ENCODE measurements around the gene SLC35D3. TPM values are rescaled to one million over a fixed set of nuclear protein-coding genes. Genes with fewer than 3 reads are reported as not detected.
"Not testable (repeated sequence)": the region's sequence is repeated elsewhere in the genome, so short reads cannot be mapped to it uniquely, and the experiment has no call there.

SLC35D3 gene
- total and polyA plus RNA-seq, 5 experiments from 2014 or later, result not detected

GRCh38 chr6:136959935-136960334, 37.8 kb downstream of the SLC35D3 start:
- POLR2A ChIA-PET, ATAC-seq, H3K4me1 Mint-ChIP-seq, H3K36me3 Mint-ChIP-seq, H3K4me3 Mint-ChIP-seq, H3K9me3 Mint-ChIP-seq, H3K27ac Mint-ChIP-seq, DNase-seq: not testable (repeated sequence)
- H3K27me3 Mint-ChIP-seq, result peaks cover 7 to 18% (median 13%) of the 10 kb centered on the region in 5 donors

GRCh38 chr6:136960781-136961180, 38.7 kb downstream of the SLC35D3 start:
- H3K36me3 Mint-ChIP-seq, result no peaks in the 10 kb centered on the region
- POLR2A ChIA-PET, result no interaction called here
- no peak overlapping the region for H3K27ac Mint-ChIP-seq
- DNase-seq (no peak), ATAC-seq (no peak)
- H3K4me3 Mint-ChIP-seq, result no peak overlapping the region
- peaks cover 4 to 8% (median 7%) of the 10 kb centered on the region in 4 donors for H3K4me1 Mint-ChIP-seq
- no peaks in the 10 kb centered on the region for H3K9me3 Mint-ChIP-seq
- peaks cover 7 to 18% (median 13%) of the 10 kb centered on the region in 5 donors for H3K27me3 Mint-ChIP-seq

DNA sequence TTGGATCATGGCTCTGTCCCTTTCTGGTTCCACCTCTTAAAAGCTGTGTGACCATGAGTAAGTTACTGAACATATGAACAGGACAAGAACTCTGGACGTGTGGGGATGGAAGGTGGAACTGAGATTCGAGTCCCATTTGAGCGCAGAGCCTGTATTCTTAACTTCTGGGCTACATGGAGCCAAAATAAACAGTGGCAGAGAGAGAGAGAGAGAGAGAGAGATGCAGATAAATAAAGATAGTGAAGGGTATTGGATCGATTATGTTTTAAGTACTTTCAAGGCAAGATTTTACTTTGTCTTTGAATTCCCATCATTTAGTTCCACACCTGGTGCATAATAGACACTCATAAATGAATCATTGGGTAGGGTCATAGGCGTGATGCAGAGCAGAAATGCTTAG, 39.7 kb downstream of the SLC35D3 start:
- peaks cover 4 to 6% (median 4%) of the 10 kb centered on the region in 4 donors for H3K4me1 Mint-ChIP-seq
- no peak for ATAC-seq
- H3K9me3 Mint-ChIP-seq, result no peaks in the 10 kb centered on the region
- H3K27me3 Mint-ChIP-seq, result peaks cover 5 to 22% (median 18%) of the 10 kb centered on the region in 5 donors
- no peak overlapping the region for H3K4me3 Mint-ChIP-seq
- no peak for DNase-seq
- H3K36me3 Mint-ChIP-seq, result no peaks in the 10 kb centered on the region
- H3K27ac Mint-ChIP-seq, result no peak overlapping the region
- POLR2A ChIA-PET, result no interaction called here

DNA sequence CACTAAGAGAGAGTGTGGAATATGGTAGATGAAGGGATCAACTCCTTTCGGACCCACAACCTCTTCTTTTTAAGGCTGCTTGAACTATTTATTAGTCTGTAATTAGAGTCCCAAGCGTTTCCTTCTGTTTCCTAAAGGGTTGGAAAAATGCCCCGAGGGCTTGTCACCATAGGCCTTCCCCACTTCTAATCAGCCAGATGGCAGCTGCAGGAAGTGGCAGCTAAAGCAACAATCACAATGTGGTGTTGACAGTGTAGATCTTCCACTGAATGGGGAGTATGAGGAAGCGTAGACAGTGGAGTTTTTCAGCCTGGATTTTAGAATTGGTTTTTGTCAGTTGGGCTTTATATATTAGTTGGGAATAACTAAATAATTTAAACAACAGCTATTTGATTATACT, 40.6 kb downstream of the SLC35D3 start:
- POLR2A ChIA-PET, result no interaction called here
- H3K4me1 Mint-ChIP-seq, result peaks cover 0 to 1% (median 0%) of the 10 kb centered on the region in 4 donors
- no peak overlapping the region for H3K27ac Mint-ChIP-seq
- ATAC-seq (no peak), DNase-seq (no peak)
- peaks cover 9 to 31% (median 23%) of the 10 kb centered on the region in 5 donors for H3K27me3 Mint-ChIP-seq
- H3K4me3 Mint-ChIP-seq, result no peak overlapping the region
- H3K36me3 Mint-ChIP-seq, result no peaks in the 10 kb centered on the region
- no peaks in the 10 kb centered on the region for H3K9me3 Mint-ChIP-seq

DNA sequence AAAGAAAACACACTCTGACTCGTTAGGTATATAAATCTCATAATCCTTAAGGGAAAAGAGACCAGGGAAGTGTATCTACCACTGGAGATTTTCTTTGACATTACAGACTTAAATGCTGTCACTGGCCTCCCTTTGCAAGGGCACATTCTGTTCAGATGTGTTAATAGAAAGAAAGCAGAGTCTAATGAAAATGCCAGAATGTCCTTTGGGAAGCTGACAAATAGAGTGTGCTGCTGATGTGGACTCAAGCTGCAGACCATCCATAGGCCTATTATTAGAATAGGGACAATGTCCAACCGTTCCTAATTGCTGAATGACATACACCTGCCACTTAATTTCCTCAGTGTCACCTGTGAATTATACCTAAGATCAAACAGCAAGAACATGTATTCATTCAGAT, 41.2 kb downstream of the SLC35D3 start:
- H3K4me3 Mint-ChIP-seq, result no peak overlapping the region
- no peaks in the 10 kb centered on the region for H3K9me3 Mint-ChIP-seq
- ATAC-seq (no peak), DNase-seq (no peak)
- peaks cover 15 to 37% (median 27%) of the 10 kb centered on the region in 5 donors for H3K27me3 Mint-ChIP-seq
- no peak overlapping the region for H3K27ac Mint-ChIP-seq
- peaks cover 0 to 2% (median under 1%) of the 10 kb centered on the region in 4 donors for H3K4me1 Mint-ChIP-seq
- POLR2A ChIA-PET, result no interaction called here
- H3K36me3 Mint-ChIP-seq, result no peaks in the 10 kb centered on the region

DNA sequence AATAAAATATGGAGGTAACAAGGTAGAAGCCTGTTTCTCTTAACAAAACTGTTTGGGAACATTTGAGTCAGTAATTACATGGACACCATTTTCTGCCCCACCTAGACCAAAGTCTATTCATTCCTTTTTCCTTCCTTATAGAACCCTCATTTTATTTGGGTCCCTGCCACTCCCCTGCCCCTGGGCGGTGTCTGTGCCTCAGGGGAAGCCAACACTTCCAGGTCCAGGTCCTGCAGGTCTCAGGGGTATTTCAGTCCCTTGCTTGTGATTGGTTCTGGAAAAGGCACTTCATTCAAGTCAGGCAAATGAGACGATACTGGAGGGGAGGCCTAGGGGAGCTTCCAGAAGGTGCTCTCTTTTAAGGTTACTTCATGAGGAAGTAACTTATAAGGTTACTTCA, 42.3 kb downstream of the SLC35D3 start:
- no peaks in the 10 kb centered on the region for H3K36me3 Mint-ChIP-seq
- no peaks in the 10 kb centered on the region for H3K9me3 Mint-ChIP-seq
- H3K27me3 Mint-ChIP-seq, result peaks cover 17 to 38% (median 28%) of the 10 kb centered on the region in 5 donors
- POLR2A ChIA-PET, result no interaction called here
- ATAC-seq, result no peak
- H3K27ac Mint-ChIP-seq, result no peak overlapping the region
- peaks cover 0 to 2% (median under 1%) of the 10 kb centered on the region in 4 donors for H3K4me1 Mint-ChIP-seq
- no peak for DNase-seq
- H3K4me3 Mint-ChIP-seq, result no peak overlapping the region

GRCh38 chr6:136967876-136968752, 46.0 kb downstream of the SLC35D3 start:
- ATAC-seq (peak; percentile 80 to 85), DNase-seq (peak; percentile 15 to 67 (median 37))
- H3K9me3 Mint-ChIP-seq, result no peaks in the 10 kb centered on the region
- H3K4me3 Mint-ChIP-seq, result peak overlapping the region in 1 of 10 donors; percentile 31
- peaks cover 0 to 2% (median under 1%) of the 10 kb centered on the region in 4 donors for H3K4me1 Mint-ChIP-seq
- H3K36me3 Mint-ChIP-seq, result no peaks in the 10 kb centered on the region
- H3K27me3 Mint-ChIP-seq, result peaks cover 17 to 38% (median 30%) of the 10 kb centered on the region in 5 donors
- no peak overlapping the region for H3K27ac Mint-ChIP-seq
- POLR2A ChIA-PET, result no interaction called here

GRCh38 chr6:136968837-136969236, 46.7 kb downstream of the SLC35D3 start:
- DNase-seq (no peak), ATAC-seq (no peak)
- peak overlapping the region in 1 of 10 donors; percentile 49 for H3K27ac Mint-ChIP-seq
- peaks cover 0 to 2% (median under 1%) of the 10 kb centered on the region in 4 donors for H3K4me1 Mint-ChIP-seq
- H3K4me3 Mint-ChIP-seq, result no peak overlapping the region
- H3K36me3 Mint-ChIP-seq, result no peaks in the 10 kb centered on the region
- no peaks in the 10 kb centered on the region for H3K9me3 Mint-ChIP-seq
- POLR2A ChIA-PET, result no interaction called here
- peaks cover 17 to 38% (median 30%) of the 10 kb centered on the region in 5 donors for H3K27me3 Mint-ChIP-seq

DNA sequence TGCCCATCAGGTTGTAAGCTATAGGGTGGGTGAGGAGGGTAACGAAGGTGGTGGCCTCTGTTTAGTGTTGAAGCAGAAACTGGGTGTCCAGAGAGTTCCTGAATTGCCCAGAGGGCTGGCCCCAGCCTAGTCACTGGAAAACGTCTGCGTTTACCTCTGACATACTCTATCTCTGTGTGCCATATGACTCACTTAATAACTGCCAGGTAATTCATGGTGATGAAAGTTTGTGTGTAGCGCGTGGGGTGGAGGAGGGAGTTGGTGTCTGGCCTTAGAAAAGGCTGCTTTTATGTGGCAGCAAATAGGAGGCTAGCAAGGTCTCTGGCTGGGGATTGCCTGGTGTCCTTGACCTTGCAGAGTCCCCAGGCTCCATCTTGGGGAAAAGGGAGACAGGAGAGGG, 47.3 kb downstream of the SLC35D3 start:
- no peaks in the 10 kb centered on the region for H3K36me3 Mint-ChIP-seq
- H3K4me1 Mint-ChIP-seq, result peaks cover 0 to 2% (median under 1%) of the 10 kb centered on the region in 4 donors
- H3K27ac Mint-ChIP-seq, result no peak overlapping the region
- H3K27me3 Mint-ChIP-seq, result peaks cover 17 to 38% (median 30%) of the 10 kb centered on the region in 5 donors
- ATAC-seq (no peak), DNase-seq (no peak)
- H3K4me3 Mint-ChIP-seq, result no peak overlapping the region
- POLR2A ChIA-PET, result no interaction called here
- H3K9me3 Mint-ChIP-seq, result no peaks in the 10 kb centered on the region

DNA sequence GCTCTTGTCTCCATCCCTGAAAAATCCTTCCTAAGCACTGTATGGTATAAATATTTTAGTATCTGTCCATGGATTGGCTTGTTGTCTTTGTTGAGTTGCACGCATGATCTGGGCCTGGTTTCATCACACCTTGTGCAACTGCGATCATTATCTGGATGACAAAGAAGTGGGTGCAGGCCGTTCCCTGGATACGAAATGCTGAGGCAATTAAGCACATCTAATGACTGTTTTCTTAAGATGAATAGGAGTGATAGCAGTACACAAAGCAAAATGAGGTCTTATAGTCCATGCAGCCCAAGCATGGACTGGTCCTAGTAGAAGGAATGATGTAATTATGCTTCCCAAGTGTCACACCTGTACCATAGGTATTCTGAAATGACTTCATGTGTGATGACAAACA, 47.8 kb downstream of the SLC35D3 start:
- Mint-ChIP-seq H3K4me3 (no peak overlapping the region), H3K4me1 (peaks cover 0 to 2% (median under 1%) of the 10 kb centered on the region in 4 donors), H3K36me3 (no peaks in the 10 kb centered on the region), H3K9me3 (no peaks in the 10 kb centered on the region), H3K27me3 (peaks cover 17 to 38% (median 30%) of the 10 kb centered on the region in 5 donors), H3K27ac (no peak overlapping the region)
- POLR2A ChIA-PET, result no interaction called here
- DNase-seq, result no peak
- no peak for ATAC-seq

DNA sequence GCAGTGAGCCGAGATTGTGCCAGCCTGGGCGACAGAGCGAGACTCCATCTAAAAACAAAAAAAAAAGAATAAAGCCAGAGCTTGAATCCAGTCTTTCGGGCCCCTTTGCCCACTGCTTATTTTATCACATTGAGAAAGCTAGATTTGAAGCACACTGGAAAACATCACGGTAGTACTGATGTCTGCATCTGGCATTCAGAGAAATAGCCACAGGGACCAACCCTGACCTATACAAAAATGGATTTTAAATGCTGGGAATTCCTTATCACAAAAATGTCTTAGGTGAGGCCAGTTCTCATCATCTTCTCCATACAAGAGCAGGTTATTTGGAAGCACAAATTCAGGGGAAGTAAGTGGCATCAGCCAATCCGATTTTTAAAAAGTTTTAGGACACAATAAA, 49.5 kb downstream of the SLC35D3 start:
- ATAC-seq (no peak), DNase-seq (no peak)
- Mint-ChIP-seq H3K27ac (no peak overlapping the region), H3K27me3 (peaks cover 18 to 31% (median 23%) of the 10 kb centered on the region in 5 donors), H3K4me1 (peaks cover 0 to 7% (median 2%) of the 10 kb centered on the region in 4 donors), H3K4me3 (no peak overlapping the region), H3K9me3 (no peaks in the 10 kb centered on the region), H3K36me3 (no peaks in the 10 kb centered on the region)
- POLR2A ChIA-PET, result no interaction called here

GRCh38 chr6:136973781-136974180, 51.7 kb downstream of the SLC35D3 start:
- ATAC-seq, POLR2A ChIA-PET, H3K36me3 Mint-ChIP-seq, DNase-seq, H3K27ac Mint-ChIP-seq, H3K4me3 Mint-ChIP-seq, H3K9me3 Mint-ChIP-seq, H3K4me1 Mint-ChIP-seq: not testable (repeated sequence)
- peaks cover 5 to 16% (median 12%) of the 10 kb centered on the region in 5 donors for H3K27me3 Mint-ChIP-seq
